CD4-positive, alpha-beta T cell treated with Interleukin-1 beta for 1 hour (primary cell): Measurements from ENCODE around the gene ZNF235.
"Not testable (repeated sequence)": the region's sequence is repeated elsewhere in the genome, so short reads cannot be mapped to it uniquely, and the experiment has no call there.

Experiments used
- DNase-seq, 2 donors: peaks; one replicate each; pipeline ENCODE4 v3.0.0-alpha.2; 2020 to 2022

The ZNF235 gene

DNA sequence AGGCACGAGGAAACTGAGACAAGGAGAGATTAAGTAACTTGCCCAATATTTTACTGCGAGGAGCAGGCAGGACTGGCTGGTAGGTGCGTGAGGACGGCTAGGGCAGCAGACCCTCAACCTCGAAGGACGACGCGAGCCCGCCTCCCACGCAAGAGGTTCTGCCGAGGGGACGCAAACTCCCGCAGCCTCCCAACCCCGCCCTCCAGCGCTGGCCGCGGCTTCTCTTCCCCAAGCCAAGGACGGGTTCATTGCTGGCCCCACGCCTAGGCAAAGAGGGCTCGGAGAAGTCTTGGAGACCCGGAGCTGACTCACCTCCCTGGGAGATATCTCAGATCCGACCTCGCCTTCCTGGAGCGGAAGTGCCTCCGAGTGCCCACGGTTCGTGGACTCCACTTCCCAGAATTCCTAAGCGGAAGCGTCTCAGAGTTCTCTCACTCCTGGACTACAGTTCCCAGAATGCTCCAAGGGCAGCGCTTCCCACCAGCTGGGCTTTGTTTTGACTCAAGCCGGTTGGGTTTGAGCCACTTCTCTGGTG is at the start of gene ZNF235:
Gene ZNF235 (minus strand): TSS at position 367 of the 535 bp plus-strand sequence. CDS start 1,621 bp downstream, outside the sequence.
- peak; percentile 79 to 81 for DNase-seq

DNA sequence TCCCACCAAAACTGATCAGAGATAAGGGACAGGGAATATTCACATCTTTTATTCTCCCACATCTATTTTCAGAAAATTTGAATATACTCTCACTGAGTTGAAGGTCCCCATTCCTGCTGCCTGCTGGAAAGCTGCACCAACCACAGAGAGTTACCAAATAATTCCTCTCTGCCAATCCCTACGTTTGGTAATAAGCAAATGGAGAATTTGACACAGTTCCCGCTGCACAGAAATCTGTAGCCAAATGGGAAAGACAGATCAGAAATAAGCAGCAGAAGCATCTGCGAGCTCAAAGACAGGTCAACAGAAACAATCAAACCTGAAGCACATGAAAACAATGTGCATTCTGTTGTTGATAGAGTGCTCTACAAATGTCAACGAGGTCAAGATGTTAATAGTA is 41.7 kb upstream of the ZNF235 start:
- no peak for DNase-seq

DNA sequence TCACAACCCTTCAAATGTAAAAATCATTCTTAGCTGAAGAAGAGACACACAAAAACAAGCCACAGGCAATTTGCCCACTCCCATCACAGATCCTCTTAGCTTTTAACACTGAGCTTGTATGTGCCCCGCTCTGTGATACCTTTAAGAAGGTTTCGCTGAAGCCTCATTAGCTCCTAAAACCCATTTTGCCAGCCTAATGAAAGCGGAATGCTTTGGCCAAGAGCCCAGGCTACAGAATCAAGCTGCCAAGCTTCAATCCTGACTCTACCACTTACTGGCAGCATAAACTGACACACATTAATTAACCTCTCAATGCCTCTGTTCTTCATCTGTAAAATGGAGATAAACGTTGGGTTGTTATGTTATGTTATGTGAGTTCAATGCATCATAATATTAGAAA is 41.1 kb upstream of the ZNF235 start:
- DNase-seq: no peak

DNA sequence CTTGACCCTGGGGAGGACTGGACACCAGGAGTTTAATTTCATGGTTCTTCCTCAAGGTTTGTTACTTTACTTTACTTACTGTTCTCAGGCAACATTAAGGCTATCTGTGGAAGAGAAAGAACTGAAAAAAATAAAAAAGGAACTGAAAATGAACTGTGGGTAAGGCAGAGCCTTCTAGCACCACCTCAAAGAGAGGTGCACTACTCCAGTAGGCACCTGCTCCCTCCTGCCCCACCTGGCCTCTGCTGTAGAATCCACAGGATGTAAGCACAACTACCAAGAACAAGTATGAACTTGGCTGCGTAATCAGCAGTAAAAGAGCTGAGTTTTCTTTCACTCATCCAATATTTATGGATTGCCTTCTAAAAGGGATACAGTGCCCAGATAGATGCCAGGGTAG is 39.4 kb upstream of the ZNF235 start:
- DNase-seq: peak in 1 of 2 donors; percentile 13

DNA sequence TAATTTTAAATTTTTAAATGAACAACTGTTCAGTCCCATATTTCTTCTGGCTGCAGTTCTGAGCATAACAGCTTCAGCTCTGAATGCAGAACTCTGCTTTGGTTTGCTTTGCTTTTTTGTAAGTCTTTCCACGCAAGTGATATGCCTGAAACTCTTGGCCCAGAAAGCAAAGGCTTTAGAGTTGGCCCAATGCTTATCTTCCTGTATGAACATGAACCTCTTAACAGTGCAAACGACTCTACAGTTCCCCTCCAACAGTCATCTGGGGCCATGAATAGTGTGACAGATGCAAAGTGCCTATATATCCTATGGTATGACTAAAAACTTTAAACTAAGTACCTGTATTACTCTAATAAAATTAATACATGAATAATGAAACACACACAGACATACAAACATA is 37.0 kb upstream of the ZNF235 start:
- no peak for DNase-seq

DNA sequence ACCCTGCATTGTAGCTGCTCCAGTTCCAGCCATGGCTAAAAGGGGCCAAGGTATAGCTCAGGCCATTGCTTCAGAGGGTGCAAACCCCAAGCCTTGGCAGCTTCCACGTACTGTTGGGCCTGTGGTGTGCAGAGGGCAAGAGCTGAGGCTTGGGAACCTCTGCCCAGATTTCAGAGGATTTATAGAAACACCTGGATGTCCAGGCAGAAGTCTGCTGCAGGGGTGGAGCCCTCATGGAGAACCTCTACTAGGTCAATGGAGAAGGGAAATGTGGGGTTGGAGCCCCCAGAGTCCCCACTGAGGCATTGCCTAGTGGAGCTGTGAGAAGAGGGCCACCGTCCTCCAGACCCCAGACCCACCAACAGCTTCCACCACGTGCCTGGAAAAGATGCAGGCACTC is 29.8 kb upstream of the ZNF235 start:
- DNase-seq: not testable (repeated sequence)

DNA sequence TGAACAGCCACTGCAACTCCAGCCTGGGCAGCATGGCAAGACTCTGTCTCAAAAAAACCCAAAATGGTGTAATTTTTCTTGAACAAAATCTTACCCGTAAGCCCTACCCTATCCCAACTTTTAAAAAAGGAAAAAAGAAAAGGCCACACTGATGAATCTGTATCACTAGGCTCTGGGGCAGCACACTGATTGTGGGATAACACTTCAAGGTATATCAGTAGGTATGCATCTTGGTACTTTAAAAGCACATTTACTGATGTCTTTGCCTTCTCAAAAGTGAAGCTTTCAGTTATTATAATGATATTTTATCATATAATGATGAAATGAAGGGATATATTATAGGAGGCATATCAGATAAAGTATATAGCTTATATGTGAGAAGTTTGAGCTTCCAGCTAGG is 27.3 kb upstream of the ZNF235 start:
- no peak for DNase-seq

DNA sequence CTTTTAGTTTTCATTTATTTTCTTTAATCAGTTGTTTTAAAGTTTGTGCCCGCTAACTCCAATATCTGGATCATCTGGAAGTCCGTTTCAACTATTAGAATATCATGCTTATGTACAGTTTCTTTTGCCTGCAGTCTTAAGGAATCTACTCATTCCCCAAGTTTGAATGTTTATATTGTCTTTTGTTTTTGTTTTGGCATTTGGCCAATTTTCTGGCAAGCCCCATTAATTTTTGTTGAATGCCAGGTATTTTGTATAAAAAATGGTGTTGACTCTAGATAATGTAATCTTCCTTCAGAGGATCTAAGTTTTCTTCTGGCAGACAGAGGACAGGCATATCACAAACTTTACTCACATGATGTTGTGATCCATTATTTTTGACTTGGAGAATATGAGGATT is 11.1 kb upstream of the ZNF235 start:
- no peak for DNase-seq

DNA sequence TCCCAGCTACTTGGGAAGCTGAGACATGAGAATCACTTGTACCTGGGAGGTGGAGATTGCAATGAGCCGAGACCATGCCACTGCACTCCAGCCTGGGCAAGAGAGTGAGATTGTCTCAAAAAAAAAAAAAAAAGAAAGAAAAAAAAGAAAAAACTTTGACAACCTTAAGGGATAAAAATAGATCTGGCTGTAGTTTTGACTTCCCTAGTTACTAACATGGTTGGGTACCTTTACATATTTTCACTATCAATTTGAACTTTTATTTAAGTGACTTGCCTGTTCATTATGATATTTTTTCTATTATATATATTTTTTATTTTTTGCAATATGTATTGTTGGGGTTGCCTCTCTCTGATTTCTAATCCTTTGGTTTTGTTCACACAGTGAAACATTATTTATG is 8.4 kb upstream of the ZNF235 start:
- no peak for DNase-seq

DNA sequence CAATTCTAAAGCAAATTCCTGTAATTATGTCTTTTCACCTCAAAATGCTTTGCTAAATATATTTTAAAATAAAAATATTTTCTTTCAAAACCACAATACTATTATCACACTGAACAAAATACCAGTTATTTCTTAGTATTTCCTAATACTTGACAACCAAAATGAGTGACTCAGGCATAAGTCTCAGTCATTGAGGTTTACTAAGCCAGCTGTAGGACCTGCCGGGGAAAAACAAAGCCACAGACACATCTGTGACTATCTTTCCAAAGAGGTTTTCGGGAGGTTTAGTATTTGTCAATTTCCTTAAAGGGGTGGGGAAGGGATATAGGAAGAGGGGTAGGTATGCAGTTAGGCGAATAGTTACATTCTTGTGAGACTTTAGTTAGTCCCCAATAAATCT is 3.2 kb upstream of the ZNF235 start:
- no peak for DNase-seq

DNA sequence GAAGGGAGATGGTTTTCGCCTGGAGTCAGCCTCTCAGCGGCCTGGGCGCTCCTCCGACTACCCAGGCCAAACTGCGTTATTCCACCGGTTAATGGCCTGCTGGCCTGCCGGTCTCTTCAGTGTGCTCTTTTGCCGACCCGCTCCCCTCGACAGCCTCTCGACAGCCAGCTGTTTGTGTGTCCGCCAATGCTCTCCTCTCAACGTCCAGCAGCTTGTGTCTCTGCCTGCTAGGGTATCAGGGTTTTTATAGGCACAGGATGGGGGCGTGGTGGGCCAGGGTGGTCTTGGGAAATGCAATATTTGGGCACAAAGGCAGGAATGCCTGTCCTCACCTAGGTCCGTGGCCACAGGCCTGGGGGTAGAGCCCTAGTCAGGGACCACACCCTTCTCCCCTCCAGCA is 1.5 kb upstream of the ZNF235 start:
- DNase-seq: no peak

DNA sequence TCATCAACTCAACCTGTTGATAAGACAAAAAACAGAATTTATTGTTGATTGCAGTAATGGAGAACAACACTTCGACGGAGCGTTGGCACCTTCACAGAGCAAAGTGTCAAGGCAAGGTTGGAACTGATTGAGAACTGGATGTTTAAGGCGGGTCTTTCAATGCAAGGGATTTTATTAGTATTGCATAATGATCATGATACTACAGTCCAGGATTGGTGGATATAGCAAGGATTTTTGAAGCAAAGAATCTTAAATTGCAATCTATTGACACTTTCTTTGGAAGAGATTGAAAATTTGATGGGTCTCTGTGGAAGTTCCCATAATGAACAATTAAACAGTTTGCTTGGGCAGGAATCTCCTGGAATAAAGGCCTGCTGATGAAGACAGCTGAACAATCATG is 632 bp upstream of the ZNF235 start:
- DNase-seq: no peak

DNA sequence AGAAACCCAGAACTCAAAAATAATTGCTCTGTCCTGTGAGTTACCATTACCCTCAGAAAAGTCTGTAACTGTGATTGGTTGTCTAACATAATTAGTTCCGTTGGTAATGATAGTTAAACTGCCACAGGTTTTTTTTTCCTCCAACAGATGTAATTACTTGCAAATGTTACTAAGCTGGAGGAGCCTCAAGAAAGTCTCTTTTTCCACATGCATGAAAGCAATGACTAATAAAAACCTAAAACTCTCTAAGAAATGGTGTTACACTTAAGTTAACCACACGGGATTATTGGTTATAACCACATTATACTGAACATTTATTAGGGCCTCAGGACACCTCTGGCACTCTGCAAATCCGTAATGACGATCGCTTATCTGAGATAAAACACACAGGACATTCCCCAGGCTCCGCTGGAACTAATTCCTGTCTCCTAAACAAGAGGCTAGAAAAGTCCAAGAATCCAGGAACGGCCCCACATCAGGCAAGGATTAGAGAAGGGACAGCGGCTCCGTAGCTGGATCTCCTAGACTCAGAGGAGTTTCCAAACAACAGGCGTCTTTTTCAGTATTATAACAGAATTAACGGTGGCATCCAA is 753 bp downstream of the ZNF235 start:
- DNase-seq: no peak

DNA sequence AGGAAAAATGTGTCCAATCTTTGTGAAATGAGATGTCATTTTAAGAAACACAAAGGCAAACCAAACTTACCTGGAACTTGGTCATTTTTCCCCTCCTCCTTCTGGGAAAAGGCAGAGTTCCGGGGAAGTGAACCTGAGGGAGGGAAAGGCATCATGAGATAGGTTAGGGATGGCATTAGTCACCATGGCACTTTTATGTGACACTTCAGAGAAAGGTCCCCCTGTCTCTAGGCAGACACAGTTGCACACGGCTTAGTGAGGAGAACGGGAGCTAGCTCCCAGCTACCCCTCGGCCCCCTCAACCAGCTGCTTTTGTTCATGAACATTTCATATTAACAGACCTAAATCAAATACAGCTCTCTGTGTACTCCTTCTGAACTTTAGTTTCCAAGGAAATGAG is 1.5 kb downstream of the ZNF235 start:
- DNase-seq: no peak

DNA sequence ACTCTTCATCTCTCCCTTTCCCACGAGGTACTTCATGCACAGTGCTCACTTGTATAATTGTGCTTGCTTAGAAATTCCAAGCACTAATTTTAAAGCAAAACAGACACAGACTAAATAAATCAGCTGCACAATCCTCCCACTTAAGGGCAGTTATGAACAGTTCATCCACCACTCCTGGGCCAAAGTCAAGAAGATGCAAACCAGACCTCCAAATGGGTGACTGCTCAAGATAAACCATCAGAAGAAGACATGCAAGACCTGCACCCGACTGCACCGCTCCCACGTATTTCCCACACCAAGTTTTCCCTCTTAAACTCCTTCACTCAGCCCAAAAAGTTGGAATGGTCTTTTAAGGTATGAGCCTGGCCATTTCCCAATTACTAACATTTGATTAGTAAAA is 19.9 kb downstream of the ZNF235 start:
- DNase-seq: no peak

DNA sequence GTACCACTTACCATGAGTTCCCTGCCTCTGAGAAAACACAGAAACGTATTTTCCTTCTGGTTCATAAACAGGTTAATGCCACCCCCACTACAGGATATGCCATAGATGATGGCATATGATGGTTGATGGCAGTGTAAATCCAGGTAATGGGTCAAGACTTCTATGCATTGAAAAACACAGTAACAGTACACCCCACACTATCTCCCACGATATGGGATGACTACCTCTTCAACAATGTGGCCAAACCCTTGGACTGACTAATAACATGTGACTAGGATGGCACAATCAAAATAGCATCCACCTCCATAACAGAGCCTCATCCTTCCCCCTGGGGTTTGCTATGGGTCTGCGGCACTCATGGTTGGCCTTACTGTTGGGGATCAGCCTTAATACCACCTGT is 22.0 kb downstream of the ZNF235 start:
- no peak for DNase-seq

DNA sequence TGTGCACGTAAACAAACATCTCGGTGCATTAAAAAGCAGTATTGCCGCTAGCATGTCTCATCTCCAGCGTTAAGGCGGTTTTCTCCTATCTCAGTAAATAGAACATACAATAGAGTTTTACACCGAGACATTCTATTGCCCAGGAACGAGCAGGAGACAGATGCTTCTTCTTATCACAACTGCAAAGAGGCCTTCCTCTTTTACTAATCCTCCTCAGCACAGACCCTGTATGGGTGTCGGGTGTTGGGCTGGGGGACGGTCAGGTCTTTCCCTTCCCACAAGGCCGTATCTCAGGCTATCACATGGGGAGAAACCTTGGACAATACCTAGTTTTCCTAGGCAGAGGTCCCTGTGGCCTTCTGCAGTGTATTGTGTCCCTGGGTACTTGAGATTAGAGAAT is 23.9 kb downstream of the ZNF235 start:
- no peak for DNase-seq

DNA sequence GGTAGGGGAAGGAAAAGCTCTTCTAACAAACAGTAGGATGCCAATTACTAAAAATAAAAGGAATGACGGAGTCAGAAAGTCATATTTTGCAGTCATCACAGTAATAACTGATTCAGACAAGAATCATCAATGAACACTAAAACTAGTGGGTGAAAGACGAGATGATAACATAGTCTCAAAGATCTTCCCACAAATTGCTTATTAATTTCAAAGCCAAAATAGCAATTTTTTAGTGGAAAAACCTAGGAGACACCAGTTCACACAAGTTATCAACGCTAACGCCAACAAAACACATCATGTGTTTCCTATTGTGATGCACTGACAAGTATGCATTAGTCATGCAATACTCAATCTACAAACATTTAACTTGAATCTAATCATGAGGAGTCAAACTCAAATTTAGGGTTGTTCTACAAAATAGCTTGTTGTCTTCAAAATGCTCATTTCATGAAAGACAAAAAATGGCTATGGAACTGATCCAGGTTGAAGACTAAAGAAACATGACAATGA is 26.6 kb downstream of the ZNF235 start:
- no peak for DNase-seq

DNA sequence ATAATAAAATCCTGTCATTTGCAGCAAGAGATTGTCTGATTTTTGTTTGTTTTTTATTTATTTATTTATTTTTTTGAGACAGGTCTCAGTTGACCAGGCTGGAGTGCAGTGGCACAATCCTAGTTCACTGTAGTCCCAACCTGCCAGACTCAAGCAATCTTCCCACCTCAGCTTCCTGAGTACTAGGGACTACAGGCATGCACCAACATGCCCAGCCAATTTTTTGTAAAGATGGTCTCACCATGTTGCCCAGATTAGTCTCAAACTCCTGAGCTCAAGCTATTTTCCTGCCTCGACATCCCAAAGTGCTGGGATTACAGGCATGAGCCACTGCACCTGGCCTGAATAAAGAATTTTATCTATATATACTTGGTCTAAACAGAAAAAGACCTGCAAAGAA is 27.5 kb downstream of the ZNF235 start:
- DNase-seq: no peak

DNA sequence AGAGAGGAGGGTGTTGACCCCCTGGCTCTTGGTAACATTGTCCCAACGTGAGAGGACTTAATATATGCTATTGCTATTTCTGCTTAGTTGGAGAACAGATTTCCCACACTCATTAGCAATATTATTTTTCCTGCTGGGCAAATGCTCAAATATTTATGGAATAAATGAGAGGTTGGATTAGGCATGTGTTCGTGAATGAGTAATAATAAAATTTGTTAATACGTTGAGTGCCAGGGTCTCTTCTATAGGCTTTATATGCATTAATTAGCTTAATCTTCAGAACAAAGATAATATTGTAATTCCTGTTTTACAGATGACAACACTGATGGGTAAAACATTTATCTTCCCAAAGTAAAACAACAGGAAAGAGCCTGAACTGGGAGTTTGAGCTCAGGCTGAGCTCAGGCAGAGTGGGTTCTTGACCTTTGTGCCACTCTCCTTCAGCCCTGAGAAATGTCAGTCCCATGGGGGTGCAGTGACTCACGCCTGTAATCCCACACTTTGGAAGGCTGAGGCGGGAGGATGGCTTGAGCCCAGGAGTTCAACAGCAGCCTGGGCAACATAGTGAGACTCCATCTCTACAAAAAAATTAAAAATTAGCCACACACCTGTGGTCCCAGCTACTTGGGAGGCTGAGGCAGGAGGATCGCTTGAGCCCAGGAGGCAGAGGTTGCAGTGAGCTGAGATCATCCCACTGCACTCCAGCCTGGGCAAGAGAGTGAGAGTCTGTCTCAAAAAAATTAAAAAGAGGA is 44.0 kb downstream of the ZNF235 start:
- no peak for DNase-seq

DNA sequence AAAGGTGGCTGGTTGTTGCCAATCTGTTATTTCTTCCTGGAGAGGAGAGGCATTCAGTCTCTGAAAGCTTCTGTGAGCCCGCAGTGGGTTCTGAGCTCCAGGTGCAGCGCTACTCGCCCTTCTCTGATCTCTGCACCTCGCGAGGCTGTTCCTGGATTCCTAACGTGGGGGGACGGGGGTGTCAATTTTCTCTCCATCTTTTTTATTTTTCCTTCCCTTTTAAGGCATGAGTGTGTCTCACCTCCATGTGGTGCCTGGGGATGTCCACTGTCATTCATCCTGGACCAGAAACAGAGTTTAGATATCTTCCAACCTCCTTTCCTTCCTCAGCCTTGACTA is 44.5 kb downstream of the ZNF235 start:
- no peak for DNase-seq

DNA sequence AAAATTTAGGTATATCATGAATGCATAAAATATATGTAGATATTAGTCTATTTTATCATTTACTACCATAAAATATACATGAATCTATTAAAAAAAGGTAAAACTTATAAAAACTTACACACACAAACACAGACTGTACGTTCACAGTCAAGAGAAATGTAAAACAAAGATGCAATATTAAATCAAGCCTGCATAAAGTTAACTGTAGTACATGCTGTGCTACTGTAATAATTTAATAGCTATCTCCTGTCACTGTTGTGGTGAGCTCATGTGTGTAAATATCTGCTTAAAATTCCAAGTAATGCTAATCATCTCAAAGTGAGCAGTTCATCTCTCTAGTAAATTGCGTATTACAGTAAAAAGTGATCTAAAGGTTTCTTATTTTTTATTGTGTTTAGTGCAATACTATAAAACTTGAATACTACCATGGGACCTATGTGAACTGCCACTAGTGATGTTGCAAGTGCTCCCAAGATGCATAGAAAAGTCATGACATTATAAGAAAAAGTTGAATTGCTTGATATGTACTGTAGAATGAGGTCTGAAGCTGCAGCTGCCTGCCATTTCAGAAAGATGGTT is 45.9 kb downstream of the ZNF235 start:
- DNase-seq: no peak

DNA sequence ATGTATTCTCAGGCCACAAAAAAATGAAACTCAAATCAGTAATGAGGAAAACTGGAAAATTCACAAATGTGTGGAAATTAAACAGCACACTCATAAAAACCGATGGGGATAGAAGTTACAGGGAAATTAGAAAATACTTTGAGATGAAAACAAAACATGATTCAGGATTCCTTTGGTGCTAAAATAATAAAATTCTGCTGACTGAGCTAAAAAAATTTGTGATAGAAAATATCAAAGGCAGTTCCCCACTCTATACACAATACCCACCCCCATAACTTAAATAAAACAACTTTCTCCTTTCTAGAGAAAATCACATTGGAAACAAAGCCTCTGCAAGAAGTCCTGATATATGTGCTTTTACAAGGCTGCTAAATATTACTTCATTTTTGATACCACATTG is 46.7 kb downstream of the ZNF235 start:
- no peak for DNase-seq

DNA sequence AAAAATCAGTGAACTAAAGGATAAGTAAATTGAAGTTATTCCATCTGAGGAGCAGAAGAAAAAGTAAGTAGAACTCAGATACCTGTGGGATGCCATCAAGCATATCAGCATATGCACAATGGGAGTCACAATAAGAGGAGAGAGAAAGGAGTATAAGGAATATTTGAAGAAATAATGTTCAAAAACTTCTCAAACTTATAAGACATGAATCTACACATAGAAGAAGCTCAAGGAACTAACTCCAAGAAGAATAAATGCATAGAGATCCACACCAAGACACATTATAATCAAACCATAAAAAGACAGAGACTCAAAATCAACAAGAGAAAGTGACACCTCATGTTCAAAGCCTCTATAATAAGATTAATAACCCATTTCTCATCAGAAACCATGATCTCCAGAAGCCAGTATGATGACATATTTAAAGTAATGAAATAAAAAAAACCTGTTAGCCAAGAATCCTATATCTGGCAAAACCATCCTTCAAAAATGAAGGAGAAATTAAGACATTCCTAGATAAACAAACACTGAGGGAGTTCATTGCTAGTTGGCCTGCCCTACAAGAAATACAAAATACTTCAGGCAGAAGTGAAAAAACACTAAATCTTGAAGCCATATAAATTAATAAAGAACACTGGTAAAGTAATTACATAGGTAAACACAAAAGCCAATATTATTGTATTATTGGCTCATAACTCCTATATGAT is 49.0 kb downstream of the ZNF235 start:
- no peak for DNase-seq
